MCF 10A (cell line): ENCODE results near the gene NAGPA. TPM values are rescaled to one million over a fixed set of nuclear protein-coding genes. Genes with fewer than 3 reads are reported as not detected.

Source experiments
- BruUV-seq: library from RNA; stranded (reverse); fragments of 400-500 nt; replicated peaks from 2 replicates; lab custom pipeline; 2021; lab: Mats Ljungman, UMichigan
- CTCF ChIA-PET: fragments of 300-600 bp; sonication (Branson Sonifier 250); formaldehyde crosslinking; extraction: SDS; loops from one replicate; lab custom pipeline; 2021; ENCODE audit warnings: antibody characterized with exemption, inconsistent platforms; lab: Yijun Ruan, JAX
- POLR2A ChIA-PET: fragments of 300-600, 350-650 bp; sonication (Branson Sonifier 250); formaldehyde crosslinking; extraction: SDS; loops from one replicate; lab custom pipeline; 2020; ENCODE audit warnings: antibody characterized with exemption, inconsistent platforms; lab: Yijun Ruan, JAX
- DNase-seq: peaks from one replicate; pipeline ENCODE4 v3.0.0-alpha.2; 2018; ENCODE audit not compliant: unreplicated experiment
- H3K27ac Mint-ChIP-seq: one replicate; pipeline ENCODE4 v1.8.0; 2022; ENCODE audit warnings: mild to moderate bottlenecking, low read depth, mixed read lengths; ENCODE audit not compliant: unreplicated experiment
- H3K27me3 Mint-ChIP-seq: one replicate; pipeline ENCODE4 v1.8.0; 2022; ENCODE audit warnings: mixed read lengths; ENCODE audit not compliant: insufficient read depth, unreplicated experiment
- H3K36me3 Mint-ChIP-seq: one replicate; pipeline ENCODE4 v1.8.0; 2022; ENCODE audit warnings: mild to moderate bottlenecking, moderate library complexity, mixed read lengths; ENCODE audit not compliant: insufficient read depth, unreplicated experiment
- H3K4me1 Mint-ChIP-seq: one replicate; pipeline ENCODE4 v1.8.0; 2022; ENCODE audit warnings: mixed read lengths; ENCODE audit not compliant: insufficient read depth, unreplicated experiment
- H3K4me3 Mint-ChIP-seq: one replicate; pipeline ENCODE4 v1.8.0; 2022; ENCODE audit warnings: mild to moderate bottlenecking, moderate library complexity, mixed read lengths; ENCODE audit not compliant: unreplicated experiment
- H3K9me3 Mint-ChIP-seq: one replicate; pipeline ENCODE4 v1.8.0; 2022; ENCODE audit warnings: mixed read lengths; ENCODE audit not compliant: unreplicated experiment
- CTCF ChIP-seq: fragments of 200-600 bp; IDR thresholded peaks from one replicate; pipeline ENCODE4 v1.8.0; 2022; ENCODE audit warnings: antibody characterized with exemption, mild to moderate bottlenecking; ENCODE audit not compliant: unreplicated experiment
- intact Hi-C: fragments of 100-400 bp; cut with micrococcal nuclease; formaldehyde crosslinking; loops from 2 replicates; pipeline ENCODE4 v1.14.1; 2022
- total RNA-seq: library from RNA; stranded (reverse); gene quantifications from 2 replicates; pipeline ENCODE4 v1.2.3, GENCODE V29; 2022

The NAGPA gene
- total RNA-seq, 1 experiment from 2014 or later, result 4.9 TPM

- POLR2A ChIA-PET, result no interaction called here
- intact Hi-C loops, result no loop called here
- no peak overlapping the region for H3K27ac Mint-ChIP-seq
- no peak overlapping the region for H3K4me3 Mint-ChIP-seq
- no peaks in the 10 kb centered on the region for H3K36me3 Mint-ChIP-seq
- CTCF ChIA-PET, result interaction anchor here (0.7 kb wide), 1 partner anchor 22 kb away, joined by 3 read pairs; no protein-coding TSS in a partner anchor
- H3K9me3 Mint-ChIP-seq, result no peaks in the 10 kb centered on the region
- TF ChIP-seq CTCF, result no peak
- BruUV-seq, result no TSS peak
- DNase-seq, result no peak
- H3K4me1 Mint-ChIP-seq, result no peaks in the 10 kb centered on the region
- H3K27me3 Mint-ChIP-seq, result peaks cover 27% of the 10 kb centered on the region
Observed at GRCh38 chr16:5016967-5017677, 16.6 kb downstream of the NAGPA start.

GRCh38 chr16:5015887-5016286, 17.8 kb downstream of the NAGPA start:
- POLR2A ChIA-PET, result no interaction called here
- H3K4me1 Mint-ChIP-seq, result no peaks in the 10 kb centered on the region
- CTCF ChIA-PET, result interaction anchor here (1.1 kb wide), 1 partner anchor 9 kb away, joined by 3 read pairs; no protein-coding TSS in a partner anchor
- no peak for TF ChIP-seq CTCF
- H3K36me3 Mint-ChIP-seq, result no peaks in the 10 kb centered on the region
- H3K4me3 Mint-ChIP-seq, result no peak overlapping the region
- BruUV-seq, result no TSS peak
- H3K9me3 Mint-ChIP-seq, result no peaks in the 10 kb centered on the region
- no peak overlapping the region for H3K27ac Mint-ChIP-seq
- peaks cover 30% of the 10 kb centered on the region for H3K27me3 Mint-ChIP-seq
- intact Hi-C loops, result no loop called here
- DNase-seq, result no peak

GRCh38 chr16:5015351-5015750, 18.4 kb downstream of the NAGPA start:
- no peaks in the 10 kb centered on the region for H3K4me1 Mint-ChIP-seq
- ChIA-PET CTCF (interaction anchor here (1.1 kb wide), 1 partner anchor 9 kb away, joined by 3 read pairs; no protein-coding TSS in a partner anchor), POLR2A (no interaction called here)
- no peak overlapping the region for H3K27ac Mint-ChIP-seq
- BruUV-seq, result no TSS peak
- DNase-seq, result no peak
- no peak for TF ChIP-seq CTCF
- no peak overlapping the region for H3K4me3 Mint-ChIP-seq
- no peaks in the 10 kb centered on the region for H3K36me3 Mint-ChIP-seq
- intact Hi-C loops, result no loop called here
- no peaks in the 10 kb centered on the region for H3K9me3 Mint-ChIP-seq
- H3K27me3 Mint-ChIP-seq, result peaks cover 35% of the 10 kb centered on the region

- intact Hi-C loops, result no loop called here
- no peak overlapping the region for H3K27ac Mint-ChIP-seq
- POLR2A ChIA-PET, result no interaction called here
- no peak for DNase-seq
- H3K9me3 Mint-ChIP-seq, result no peaks in the 10 kb centered on the region
- no peak overlapping the region for H3K4me3 Mint-ChIP-seq
- no TSS peak for BruUV-seq
- H3K4me1 Mint-ChIP-seq, result no peaks in the 10 kb centered on the region
- H3K36me3 Mint-ChIP-seq, result no peaks in the 10 kb centered on the region
- peaks cover 36% of the 10 kb centered on the region for H3K27me3 Mint-ChIP-seq
- TF ChIP-seq CTCF, result no peak
- CTCF ChIA-PET, result no interaction called here
Observed at GRCh38 chr16:5012887-5013286, 20.8 kb downstream of the NAGPA start.
